ENCODE results near the gene TMTC2.

GRCh38 chr12:83092129-83092528, 405.4 kb downstream of the TMTC2 start:
- TF ChIP-seq CTCF (IDR thresholded peaks at IDR 0.05) (no peak), POLR2A (IDR thresholded peaks at IDR 0.05) (no peak)

Data from testis (tissue), 2 donors.